LNCaP clone FGC (cell line): ENCODE data around the gene C17orf114.

ENCODE experiments used
- DNase-seq: peaks from one replicate; pipeline ENCODE4 v3.0.0-alpha.2; 2011; ENCODE audit warnings: low read depth
- H3K4me3 ChIP-seq: 2 replicates; pipeline ENCODE4 v1.5.1; 2011; ENCODE audit warnings: mild to moderate bottlenecking, low read depth, low read length, control low read depth
- CTCF ChIP-seq: IDR thresholded peaks from 2 replicates; pipeline ENCODE4 v1.5.1; 2012; ENCODE audit warnings: mild to moderate bottlenecking; ENCODE audit not compliant: control insufficient read depth, insufficient read depth; ENCODE audit errors: extremely low read depth

C17orf114 gene

GRCh38 chr17:4823373-4824089, 21.4 kb upstream of the C17orf114 start:
- no peak for TF ChIP-seq CTCF
- no peak for DNase-seq

GRCh38 chr17:4822835-4823234, 20.7 kb upstream of the C17orf114 start:
- no peak overlapping the region for H3K4me3 ChIP-seq
- DNase-seq = no peak
- no peak for TF ChIP-seq CTCF

More at GRCh38 chr17:4823373-4824089, 21.4 kb upstream of the C17orf114 start:
- no peak overlapping the region for H3K4me3 ChIP-seq

GRCh38 chr17:4818276-4818675, 16.1 kb upstream of the C17orf114 start:
- TF ChIP-seq CTCF = no peak
- no peak for DNase-seq
- no peak overlapping the region for H3K4me3 ChIP-seq

GRCh38 chr17:4816826-4817225, 14.7 kb upstream of the C17orf114 start:
- no peak overlapping the region for H3K4me3 ChIP-seq
- no peak for DNase-seq
- TF ChIP-seq CTCF = no peak

- no peak for TF ChIP-seq CTCF
- H3K4me3 ChIP-seq = no peak overlapping the region
- no peak for DNase-seq
Observed at GRCh38 chr17:4815043-4815675, 13.0 kb upstream of the C17orf114 start.

GRCh38 chr17:4812690-4813089, 10.6 kb upstream of the C17orf114 start:
- no peak overlapping the region for H3K4me3 ChIP-seq
- DNase-seq = no peak
- TF ChIP-seq CTCF = no peak
